Left lung (tissue), 14 donors: Measurements from ENCODE around the gene ZMYND8. TPM values are rescaled to one million over a fixed set of nuclear protein-coding genes. Genes with fewer than 3 reads are reported as not detected.
A peak's percentile ranks its signal among the peaks of the same experiment; 100 is the strongest.

Source experiments
- ATAC-seq: fragments of 200-7000 bp; cut with Tn5 transposase; one replicate; pipeline ENCODE4 v1.9.1; 2020; ENCODE audit warnings: moderate library complexity
- DNase-seq, 4 donors: peaks; one replicate each; pipeline ENCODE4 v3.0.0-alpha.2; 2013 to 2020
- H3K27ac ChIP-seq, 2 donors: fragments of 200-600 bp; sonication (generic) in 1 of 2; one replicate each; pipeline versions ENCODE4 v1.5.0 to v1.8.0; 2020 to 2021
- H3K27me3 ChIP-seq, 2 donors: fragments of 200-600 bp; sonication (generic) in 1 of 2; one replicate each; pipeline versions ENCODE4 v1.5.0 to v1.8.0; 2020 to 2021
- H3K36me3 ChIP-seq, 2 donors: fragments of 200-600 bp; sonication (generic) in 1 of 2; one replicate each; pipeline versions ENCODE4 v1.5.0 to v1.8.0; 2020 to 2021
- H3K4me1 ChIP-seq, 2 donors: fragments of 200-600 bp; one replicate each; pipeline ENCODE4 v1.8.0; 2021
- H3K4me3 ChIP-seq, 2 donors: fragments of 200-600 bp; sonication (generic) in 1 of 2; one replicate each; pipeline versions ENCODE4 v1.5.0 to v1.8.0; 2020 to 2021; ENCODE audit warnings: mild to moderate bottlenecking in 1 of 2
- H3K9me3 ChIP-seq, 2 donors: fragments of 200-600 bp; sonication (generic) in 1 of 2; one replicate each; pipeline versions ENCODE4 v1.5.0 to v1.8.0; 2020 to 2021
- intact Hi-C, 2 donors: fragments of 100-400 bp; cut with DNase I; formaldehyde crosslinking; loops; one replicate each; pipeline versions ENCODE4 v1.11.2 to v1.14.2; 2022
- long read RNA-seq, 12 donors: library from polyadenylated mRNA in 2 of 12; unstranded in 2 of 12; transcript quantifications; one replicate each; pipeline ENCODE4 v2.0.0 and lab custom pipeline, GENCODE V29; 2019 to 2026
- polyA plus RNA-seq, 6 donors: library from polyadenylated mRNA; unstranded; fragments of 120-200 nt; gene quantifications; one replicate each; pipeline ENCODE4 v1.2.1, GENCODE V29; 2013; ENCODE audit not compliant: insufficient read length in 6 of 6
- total RNA-seq, 2 donors: library from RNA; stranded (reverse); fragmentation: NEBNext Ultra II Directional; extraction: Animal tissue kit (Norgen Biotek cat#: 25700); gene quantifications; one replicate each; pipeline ENCODE4 v1.2.1, GENCODE V29; 2021
- TF ChIP-seq, protein P1 (sequence below), 2 donors: fragments of 200-600 bp; sonication (generic) in 1 of 2; IDR thresholded peaks; one replicate each; pipeline versions ENCODE4 v1.5.0 to v1.8.0; 2021; ENCODE audit warnings: antibody characterized with exemption in 2 of 2
- donor health status: DM: no; HTN: yes; CAD: no.
- donor health status: DM: no; HTN: no; CAD: no.

ZMYND8 gene
- 10 to 100 TPM; 38.9 to 39.8 TPM for total RNA-seq
- polyA plus RNA-seq, result 10 to 100 TPM; 39.2 to 50.8 (median 44.5) TPM
- long read RNA-seq, donor 1, partial matches to known transcripts, result 10 of 10 reads
- long read RNA-seq, donor 1, other reads (novel, unspliced or antisense), result 0 of 10 reads
- long read RNA-seq, donor 2, partial matches to known transcripts, result 14 of 16 reads
- long read RNA-seq, donor 2, other reads (novel, unspliced or antisense), result 0 of 16 reads
- long read RNA-seq, donor 3, result 0 reads
- long read RNA-seq, donor 4, partial matches to known transcripts, result 2 of 3 reads
- long read RNA-seq, donor 4, other reads (novel, unspliced or antisense), result 1 of 3 reads
- long read RNA-seq, donor 5, result 0 reads
- long read RNA-seq, donor 6, result 0 reads
- long read RNA-seq, donor 7, result 0 reads
- long read RNA-seq, donor 8, result 0 reads
- long read RNA-seq, donor 9, result 0 reads
- long read RNA-seq, donor 10, partial matches to known transcripts, result 1 of 3 reads
- long read RNA-seq, donor 10, other reads (novel, unspliced or antisense), result 2 of 3 reads
- long read RNA-seq, donor 11, partial matches to known transcripts, result 0 of 1 reads
- long read RNA-seq, donor 11, other reads (novel, unspliced or antisense), result 0 of 1 reads
- long read RNA-seq, donor 12, full-length matches to known transcripts, result 1 of 1 reads
- long read RNA-seq, donor 12, partial matches to known transcripts, result 0 of 1 reads
- long read RNA-seq, donor 12, other reads (novel, unspliced or antisense), result 0 of 1 reads

DNA sequence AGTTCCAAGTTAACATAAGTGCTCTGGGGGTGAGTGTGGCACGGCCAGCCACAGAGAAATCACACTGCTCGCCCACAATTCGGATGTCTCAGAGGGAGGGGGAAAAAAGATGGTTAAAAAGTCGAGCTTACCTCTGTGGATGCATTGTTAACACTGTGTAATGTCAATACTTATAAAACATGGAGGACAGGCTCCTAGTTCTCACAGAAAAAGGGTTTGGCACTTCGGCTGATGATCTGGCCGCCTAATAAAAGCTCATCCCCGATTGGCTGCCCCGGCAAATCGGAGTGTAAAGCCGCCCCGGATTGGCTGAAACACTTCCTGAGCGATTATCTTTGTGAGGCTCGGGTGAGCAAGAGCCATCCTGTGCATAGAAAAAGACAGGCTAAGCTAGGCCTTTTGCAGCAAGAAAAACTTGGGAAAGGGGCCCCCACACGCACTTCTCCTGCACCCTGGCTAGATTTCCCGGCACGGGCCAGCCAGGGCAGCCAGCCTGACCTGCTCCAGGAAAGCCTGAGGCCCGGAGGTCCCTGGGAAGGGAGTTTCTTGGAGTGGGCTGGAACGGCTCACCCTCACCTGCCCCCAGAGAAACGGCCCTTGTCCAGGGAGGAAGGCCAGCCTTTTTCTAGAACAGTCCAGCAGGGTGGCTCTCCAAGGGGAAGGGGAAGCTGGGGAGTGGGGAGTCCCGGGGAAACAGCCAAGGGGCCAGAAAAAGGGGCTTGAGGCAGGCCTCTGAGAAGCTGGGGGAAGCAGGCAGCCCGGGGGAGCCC, at the start of gene ZMYND8:
ZMYND8 (minus strand) TSS at position 174 of the 770 bp plus-strand sequence; CDS start at position 145, 29 bp downstream.
- no peaks in the 10 kb centered on the region for H3K9me3 ChIP-seq
- no peaks in the 10 kb centered on the region for H3K27me3 ChIP-seq
- peaks cover 93 to 100% of the 10 kb centered on the region in 2 donors for H3K4me1 ChIP-seq
- TF ChIP-seq, protein P1, sequence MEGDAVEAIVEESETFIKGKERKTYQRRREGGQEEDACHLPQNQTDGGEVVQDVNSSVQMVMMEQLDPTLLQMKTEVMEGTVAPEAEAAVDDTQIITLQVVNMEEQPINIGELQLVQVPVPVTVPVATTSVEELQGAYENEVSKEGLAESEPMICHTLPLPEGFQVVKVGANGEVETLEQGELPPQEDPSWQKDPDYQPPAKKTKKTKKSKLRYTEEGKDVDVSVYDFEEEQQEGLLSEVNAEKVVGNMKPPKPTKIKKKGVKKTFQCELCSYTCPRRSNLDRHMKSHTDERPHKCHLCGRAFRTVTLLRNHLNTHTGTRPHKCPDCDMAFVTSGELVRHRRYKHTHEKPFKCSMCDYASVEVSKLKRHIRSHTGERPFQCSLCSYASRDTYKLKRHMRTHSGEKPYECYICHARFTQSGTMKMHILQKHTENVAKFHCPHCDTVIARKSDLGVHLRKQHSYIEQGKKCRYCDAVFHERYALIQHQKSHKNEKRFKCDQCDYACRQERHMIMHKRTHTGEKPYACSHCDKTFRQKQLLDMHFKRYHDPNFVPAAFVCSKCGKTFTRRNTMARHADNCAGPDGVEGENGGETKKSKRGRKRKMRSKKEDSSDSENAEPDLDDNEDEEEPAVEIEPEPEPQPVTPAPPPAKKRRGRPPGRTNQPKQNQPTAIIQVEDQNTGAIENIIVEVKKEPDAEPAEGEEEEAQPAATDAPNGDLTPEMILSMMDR (IDR thresholded peaks at IDR 0.05), result no peak
- peak within 1 kb of the TSS; percentile 14 to 26 for H3K4me3 ChIP-seq
- ATAC-seq (peak; percentile 60), DNase-seq (peak; percentile 85 to 96 (median 91))
- no peaks in the 10 kb centered on the region for H3K36me3 ChIP-seq
- H3K27ac ChIP-seq, result peak within 1 kb of the TSS; percentile 95 to 98
- intact Hi-C loops, result no loop called here

DNA sequence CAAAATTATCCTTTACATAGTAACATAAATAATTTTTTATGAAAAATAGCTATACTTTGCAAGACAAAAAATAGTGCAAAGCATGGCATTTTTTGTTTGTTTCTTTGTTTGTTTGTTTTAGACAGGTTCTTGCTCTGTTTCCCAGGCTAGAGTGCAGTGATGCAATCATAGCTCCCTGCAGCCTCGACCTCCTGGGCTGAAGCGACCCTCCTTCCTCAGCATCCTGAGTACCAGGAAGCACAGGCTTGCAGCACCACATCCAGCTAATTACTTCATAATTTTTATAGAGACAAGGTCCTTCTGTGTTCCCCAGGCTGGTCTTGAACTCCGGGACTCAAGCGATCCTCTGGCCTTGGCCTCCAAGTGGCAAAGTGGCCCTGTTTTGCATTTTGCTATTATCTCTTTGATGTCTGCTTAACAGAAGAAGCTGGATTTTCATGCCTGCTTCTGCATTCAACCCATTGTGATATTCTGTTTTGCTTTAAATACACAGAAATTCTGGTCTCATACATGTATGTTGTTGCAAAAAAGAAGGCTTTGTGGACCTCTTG, 49.4 kb upstream of the ZMYND8 start:
- intact Hi-C loops, result no loop called here
- Histone ChIP-seq H3K36me3 (no peaks in the 10 kb centered on the region), H3K9me3 (no peaks in the 10 kb centered on the region), H3K27me3 (no peaks in the 10 kb centered on the region), H3K27ac (no peak overlapping the region), H3K4me3 (no peak overlapping the region), H3K4me1 (no peaks in the 10 kb centered on the region)
- DNase-seq (no peak), ATAC-seq (no peak)
- TF ChIP-seq, protein P1 (IDR thresholded peaks at IDR 0.05), result no peak

DNA sequence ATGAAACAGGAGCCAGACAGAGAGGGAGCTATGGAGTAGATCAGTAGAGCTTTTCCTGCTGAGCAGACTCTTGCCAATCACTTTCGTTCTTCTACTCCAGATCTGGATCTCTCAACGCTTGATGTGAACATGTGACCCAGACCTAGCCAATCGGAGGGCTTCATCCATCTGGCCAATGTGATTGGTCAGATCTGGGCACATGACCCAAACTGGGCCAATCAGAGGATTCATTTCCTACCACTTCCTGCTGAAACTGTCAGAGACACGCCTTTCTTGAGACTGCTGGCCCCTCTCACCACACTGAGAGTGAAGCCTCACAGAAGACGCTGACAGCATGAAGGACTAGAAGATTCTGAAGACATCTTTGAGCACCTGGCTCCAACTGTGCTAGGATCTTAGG, 44.2 kb upstream of the ZMYND8 start:
- Histone ChIP-seq H3K9me3 (no peaks in the 10 kb centered on the region), H3K4me3 (no peak overlapping the region), H3K4me1 (no peaks in the 10 kb centered on the region), H3K27me3 (no peaks in the 10 kb centered on the region), H3K27ac (no peak overlapping the region), H3K36me3 (no peaks in the 10 kb centered on the region)
- intact Hi-C loops, result no loop called here
- DNase-seq (no peak), ATAC-seq (no peak)
- TF ChIP-seq, protein P1 (IDR thresholded peaks at IDR 0.05), result no peak

DNA sequence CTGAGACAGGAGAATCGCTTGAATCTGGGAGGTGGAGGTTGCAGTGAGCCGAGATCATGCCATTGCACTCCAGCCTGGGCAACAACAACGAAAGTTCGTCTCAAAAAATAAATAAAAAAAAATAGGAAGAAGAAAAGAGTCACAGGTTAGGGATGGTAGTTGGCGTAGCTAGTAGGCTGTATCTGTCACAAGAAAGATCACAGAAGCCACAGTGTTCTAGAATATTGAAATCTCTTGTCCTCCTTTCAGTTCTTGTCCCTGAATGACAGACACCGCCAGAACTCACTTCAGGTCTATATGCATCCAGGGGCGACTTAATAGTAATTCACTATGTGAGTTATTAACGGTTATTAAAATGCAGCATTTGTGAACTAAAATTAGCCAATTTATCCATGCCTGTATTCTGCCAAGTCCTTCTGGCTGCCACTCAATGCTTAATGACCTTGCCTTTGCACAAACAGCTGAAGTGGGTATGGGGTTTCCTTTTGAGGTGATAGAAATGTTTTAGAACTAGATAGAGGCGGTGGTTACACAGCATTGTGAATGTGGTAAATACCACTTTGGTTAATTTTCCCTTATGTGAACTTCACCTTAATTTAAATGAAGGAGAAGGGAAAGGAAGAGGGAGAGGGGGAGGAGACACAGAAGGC, 41.3 kb upstream of the ZMYND8 start:
- TF ChIP-seq, protein P1 (IDR thresholded peaks at IDR 0.05), result no peak
- peak; percentile 73 for ATAC-seq
- H3K27me3 ChIP-seq, result no peaks in the 10 kb centered on the region
- no peak overlapping the region for H3K27ac ChIP-seq
- DNase-seq, result peak in 1 of 4 donors; percentile 16
- no peaks in the 10 kb centered on the region for H3K4me1 ChIP-seq
- no peaks in the 10 kb centered on the region for H3K9me3 ChIP-seq
- intact Hi-C loops, result no loop called here
- H3K4me3 ChIP-seq, result no peak overlapping the region
- H3K36me3 ChIP-seq, result no peaks in the 10 kb centered on the region
